PC-9 (cell line): ENCODE data around the gene ANKS4B. TPM values are rescaled to one million over a fixed set of nuclear protein-coding genes. Genes with fewer than 3 reads are reported as not detected.

Experiments used
- Bru-seq: library from RNA; stranded (reverse); fragments of 400-500 nt; gene quantifications from one replicate; lab custom pipeline; 2021; lab: Mats Ljungman, UMichigan
- BruChase-seq, 2 experiments: library from RNA; stranded (reverse); fragments of 400-500 nt; gene quantifications; one replicate each; lab custom pipeline; 2021; lab: Mats Ljungman, UMichigan
- BruUV-seq: library from RNA; stranded (reverse); fragments of 400-500 nt; replicated peaks from 2 replicates; lab custom pipeline; 2021; lab: Mats Ljungman, UMichigan
- CTCF ChIA-PET: fragments of 300-600 bp; sonication (Branson Sonifier 250); formaldehyde crosslinking; loops from one replicate; lab custom pipeline; 2022; ENCODE audit warnings: antibody characterized with exemption; lab: Charles Lee
- POLR2A ChIA-PET: fragments of 300-600 bp; sonication (Branson Sonifier 250); formaldehyde crosslinking; loops from one replicate; lab custom pipeline; 2022; ENCODE audit warnings: antibody characterized with exemption; ENCODE audit not compliant: unreplicated experiment; lab: Charles Lee
- DNase-seq, 2 experiments: peaks; one replicate each; pipeline versions ENCODE4 v3.0.0 to v3.0.0-alpha.2; 2015 to 2022; ENCODE audit warnings: mixed read lengths in 1 of 2
- H2AFZ ChIP-seq: fragments of 200-600 bp; sonication (generic); 2 replicates; pipeline ENCODE4 v1.8.1; 2017; ENCODE audit warnings: antibody characterized with exemption
- H3F3A ChIP-seq: fragments of 200-600 bp; sonication (generic); 2 replicates; pipeline ENCODE4 v1.8.1; 2017; ENCODE audit warnings: antibody characterized with exemption, mild to moderate bottlenecking, low read depth; ENCODE audit not compliant: insufficient read depth
- H3K27ac ChIP-seq: fragments of 200-600 bp; sonication (generic); 2 replicates; pipeline ENCODE4 v1.6.1; 2016; ENCODE audit warnings: mixed run types
- H3K27me3 ChIP-seq: fragments of 200-600 bp; sonication (generic); 2 replicates; pipeline ENCODE4 v1.6.1; 2016; ENCODE audit warnings: low read depth, mixed run types; ENCODE audit not compliant: insufficient read depth
- H3K36me3 ChIP-seq: fragments of 200-600 bp; sonication (generic); 2 replicates; pipeline ENCODE4 v1.6.1; 2016; ENCODE audit warnings: low read depth, mixed run types
- H3K4me1 ChIP-seq: fragments of 200-600 bp; sonication (generic); replicated peaks from 2 replicates; pipeline ENCODE4 v1.6.1; 2016; ENCODE audit warnings: mixed run types; ENCODE audit not compliant: insufficient read depth
- H3K4me2 ChIP-seq: fragments of 200-600 bp; sonication (generic); 2 replicates; pipeline ENCODE4 v1.6.1; 2017; ENCODE audit warnings: mixed run types
- H3K4me3 ChIP-seq: fragments of 200-600 bp; sonication (generic); 2 replicates; pipeline ENCODE4 v1.6.1; 2016; ENCODE audit warnings: mixed run types
- H3K79me2 ChIP-seq: fragments of 200-600 bp; sonication (generic); 2 replicates; pipeline ENCODE4 v1.6.1; 2017; ENCODE audit warnings: low read depth, mixed run types
- H3K9me2 ChIP-seq: fragments of 200-600 bp; sonication (generic); 2 replicates; pipeline ENCODE4 v1.8.1; 2017; ENCODE audit warnings: mild to moderate bottlenecking; ENCODE audit not compliant: insufficient read depth
- H3K9me3 ChIP-seq: fragments of 200-600 bp; sonication (generic); 2 replicates; pipeline ENCODE4 v1.8.1; 2016; ENCODE audit warnings: low read depth; ENCODE audit not compliant: insufficient read depth
- H4K20me1 ChIP-seq: fragments of 200-600 bp; sonication (generic); 2 replicates; pipeline ENCODE4 v1.8.1; 2017; ENCODE audit not compliant: insufficient read depth
- EZH2 ChIP-seq: fragments of 200-600 bp; sonication (generic); IDR thresholded peaks from 2 replicates; pipeline ENCODE4 v1.8.0; 2017; ENCODE audit warnings: antibody characterized with exemption, low read depth
- intact Hi-C: fragments of 100-400 bp; cut with micrococcal nuclease; formaldehyde crosslinking; loops from one replicate; pipeline ENCODE4 v1.10.0; 2022; ENCODE audit not compliant: unreplicated experiment
- long read RNA-seq: library from polyadenylated mRNA; stranded (forward); transcript quantifications from one replicate; pipeline ENCODE4 v2.0.0, GENCODE V29; 2022
- total RNA-seq: library from RNA; stranded (reverse); gene quantifications from 2 replicates; pipeline ENCODE4 v1.2.3, GENCODE V29; 2021
- TF ChIP-seq, protein P1 (sequence below): fragments of 200-600 bp; sonication (generic); conservative IDR thresholded peaks from 2 replicates; pipeline ENCODE4 v1.6.1; 2017; ENCODE audit warnings: mixed run types, antibody characterized with exemption, mild to moderate bottlenecking, moderate library complexity

Gene ANKS4B, protein sequence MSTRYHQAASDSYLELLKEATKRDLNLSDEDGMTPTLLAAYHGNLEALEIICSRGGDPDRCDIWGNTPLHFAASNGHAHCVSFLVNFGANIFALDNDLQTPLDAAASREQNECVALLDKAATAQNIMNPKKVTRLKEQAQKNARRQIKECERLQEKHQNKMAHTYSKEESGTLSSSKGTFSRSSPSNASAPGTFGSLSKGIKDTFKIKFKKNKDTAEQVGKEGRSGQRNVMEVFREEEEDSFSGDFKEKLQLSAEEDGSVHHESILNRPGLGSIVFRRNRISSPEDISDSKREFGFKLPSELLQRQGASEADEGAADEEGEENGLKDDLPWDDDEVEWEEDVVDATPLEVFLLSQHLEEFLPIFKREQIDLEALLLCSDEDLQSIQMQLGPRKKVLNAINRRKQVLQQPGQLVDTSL
- not detected in 2 replicates for total RNA-seq
- not detected for Bru-seq, nascent RNA
- BruChase-seq, experiment 1, labeled RNA remaining after a 2-hour chase = percentile 6 among the genes with signal in this experiment
- not detected for BruChase-seq, experiment 2, labeled RNA remaining after a 6-hour chase
- long read RNA-seq = 0 reads

DNA sequence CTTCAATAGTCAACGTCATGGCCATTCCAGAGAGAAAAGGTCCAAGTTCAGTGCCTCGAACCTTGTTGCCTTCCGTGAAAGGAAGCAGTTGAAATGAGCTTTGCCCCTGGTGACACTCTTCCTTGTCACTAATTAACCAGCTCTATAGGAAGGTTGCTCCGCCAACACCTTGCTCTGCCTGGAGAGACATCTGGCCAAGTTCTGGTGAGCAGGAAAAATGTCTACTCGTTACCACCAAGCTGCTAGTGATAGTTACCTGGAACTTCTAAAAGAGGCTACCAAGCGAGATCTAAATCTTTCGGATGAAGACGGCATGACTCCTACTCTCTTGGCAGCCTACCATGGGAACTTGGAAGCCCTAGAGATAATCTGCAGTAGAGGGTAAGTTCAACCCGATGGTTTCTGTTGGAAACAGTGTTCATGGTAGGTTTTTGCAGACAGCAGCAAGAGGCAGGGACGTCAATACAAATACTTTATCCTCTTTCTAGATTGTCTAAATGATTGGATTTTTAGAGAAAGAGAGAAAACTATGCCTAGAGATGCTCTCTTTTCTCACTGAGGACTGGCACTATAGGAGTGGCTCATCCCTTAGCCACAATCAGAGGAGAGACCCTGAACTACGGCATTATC is at the start of gene ANKS4B:
Gene ANKS4B (plus strand): TSS at position 179 of the 630 bp plus-strand sequence. CDS start 39 bp downstream, at position 218.
- intact Hi-C loops = no loop called here
- TF ChIP-seq EZH2 = no peak
- TF ChIP-seq, protein P1, sequence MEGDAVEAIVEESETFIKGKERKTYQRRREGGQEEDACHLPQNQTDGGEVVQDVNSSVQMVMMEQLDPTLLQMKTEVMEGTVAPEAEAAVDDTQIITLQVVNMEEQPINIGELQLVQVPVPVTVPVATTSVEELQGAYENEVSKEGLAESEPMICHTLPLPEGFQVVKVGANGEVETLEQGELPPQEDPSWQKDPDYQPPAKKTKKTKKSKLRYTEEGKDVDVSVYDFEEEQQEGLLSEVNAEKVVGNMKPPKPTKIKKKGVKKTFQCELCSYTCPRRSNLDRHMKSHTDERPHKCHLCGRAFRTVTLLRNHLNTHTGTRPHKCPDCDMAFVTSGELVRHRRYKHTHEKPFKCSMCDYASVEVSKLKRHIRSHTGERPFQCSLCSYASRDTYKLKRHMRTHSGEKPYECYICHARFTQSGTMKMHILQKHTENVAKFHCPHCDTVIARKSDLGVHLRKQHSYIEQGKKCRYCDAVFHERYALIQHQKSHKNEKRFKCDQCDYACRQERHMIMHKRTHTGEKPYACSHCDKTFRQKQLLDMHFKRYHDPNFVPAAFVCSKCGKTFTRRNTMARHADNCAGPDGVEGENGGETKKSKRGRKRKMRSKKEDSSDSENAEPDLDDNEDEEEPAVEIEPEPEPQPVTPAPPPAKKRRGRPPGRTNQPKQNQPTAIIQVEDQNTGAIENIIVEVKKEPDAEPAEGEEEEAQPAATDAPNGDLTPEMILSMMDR = no peak
- Histone ChIP-seq H2AFZ (no peak within 1 kb of the TSS), H3K79me2 (no peaks in the 10 kb centered on the region), H3K4me1 (no peaks in the 10 kb centered on the region), H3K27ac (no peak within 1 kb of the TSS), H3K4me2 (no peak within 1 kb of the TSS), H4K20me1 (no peaks in the 10 kb centered on the region; the same call in 1 of the 2 replicates), H3F3A (no peaks in the 10 kb centered on the region), H3K36me3 (no peaks in the 10 kb centered on the region), H3K27me3 (peaks cover 91% of the 10 kb centered on the region), H3K9me2 (no peaks in the 10 kb centered on the region), H3K4me3 (no peak within 1 kb of the TSS), H3K9me3 (no peaks in the 10 kb centered on the region)
- CTCF ChIA-PET = interaction anchor here (1.3 kb wide), 1 partner anchor 67 kb away, joined by 3 read pairs; no protein-coding TSS in a partner anchor
- DNase-seq = no peak
- no TSS peak for BruUV-seq
- POLR2A ChIA-PET = no interaction called here

DNA sequence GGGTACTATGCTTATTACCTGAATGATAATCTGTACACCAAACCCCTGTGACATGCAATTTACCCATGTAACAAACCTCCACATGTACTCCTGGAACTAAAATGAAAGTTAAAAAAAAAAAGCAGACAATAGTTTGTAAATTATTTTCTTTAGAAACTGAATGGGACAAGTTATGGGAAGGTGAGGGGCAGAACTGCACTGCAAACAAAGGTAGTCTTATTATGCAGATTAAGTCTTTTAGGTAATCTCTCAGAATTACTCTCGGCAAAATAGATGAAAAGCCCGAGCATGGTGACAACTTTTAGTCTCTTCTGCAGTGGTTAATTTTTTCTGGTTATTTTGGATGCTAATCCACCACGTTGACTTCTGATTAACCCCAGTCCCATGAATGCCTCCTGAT is 49.5 kb upstream of the ANKS4B start:
- Histone ChIP-seq H3K79me2 (no peaks in the 10 kb centered on the region), H3K4me3 (no peak overlapping the region), H3K4me1 (peaks cover 11% of the 10 kb centered on the region; the same call in 1 of the 2 replicates), H3K27ac (no peak overlapping the region), H3F3A (peaks cover 4% of the 10 kb centered on the region; the same call in 1 of the 2 replicates), H3K9me3 (no peaks in the 10 kb centered on the region), H3K36me3 (peaks cover 20% of the 10 kb centered on the region; the same call in 1 of the 2 replicates), H3K9me2 (no peaks in the 10 kb centered on the region), H2AFZ (no peak overlapping the region), H4K20me1 (no peaks in the 10 kb centered on the region), H3K4me2 (no peak overlapping the region), H3K27me3 (no peaks in the 10 kb centered on the region)
- intact Hi-C loops = loop anchor here (10.0 kb wide), 2 partner anchors 381 to 1011 kb away; no protein-coding TSS in a partner anchor
- ChIA-PET CTCF (no interaction called here), POLR2A (no interaction called here)
- no TSS peak for BruUV-seq
- no peak for DNase-seq
- TF ChIP-seq EZH2 = no peak
- TF ChIP-seq, protein P1 = no peak

DNA sequence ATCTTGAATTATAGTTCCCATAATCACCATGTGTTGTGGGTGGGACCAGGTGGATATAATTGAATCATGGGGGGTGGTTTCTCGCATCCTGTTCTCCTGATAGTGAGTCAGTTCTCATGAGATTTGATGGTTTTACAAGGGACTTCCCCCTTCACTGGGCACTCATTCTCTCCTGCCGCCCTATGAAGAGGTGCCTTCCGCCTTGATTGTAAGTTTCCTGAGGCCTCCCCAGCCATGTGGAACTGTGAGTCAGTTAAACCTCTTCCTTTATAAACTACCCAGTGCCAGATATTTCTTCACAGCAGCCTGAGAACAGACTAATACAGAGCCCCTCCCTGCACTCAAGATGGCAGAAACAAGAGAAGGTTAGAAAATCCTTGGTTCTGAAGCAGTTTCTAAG is 48.7 kb upstream of the ANKS4B start:
- Histone ChIP-seq H3K4me2 (no peak overlapping the region), H3K36me3 (0 out of 2 replicates have a peak, but pooled peaks cover 15% of the 10 kb centered on the region), H3K27me3 (no peaks in the 10 kb centered on the region), H3K27ac (no peak overlapping the region), H4K20me1 (no peaks in the 10 kb centered on the region), H3K9me2 (no peaks in the 10 kb centered on the region), H3K4me1 (peaks cover 11% of the 10 kb centered on the region; the same call in 1 of the 2 replicates), H3F3A (peaks cover 4% of the 10 kb centered on the region; the same call in 1 of the 2 replicates), H3K9me3 (no peaks in the 10 kb centered on the region), H2AFZ (no peak overlapping the region), H3K4me3 (no peak overlapping the region), H3K79me2 (no peaks in the 10 kb centered on the region)
- POLR2A ChIA-PET = no interaction called here
- no peak for TF ChIP-seq EZH2
- TF ChIP-seq, protein P1 = no peak
- no TSS peak for BruUV-seq
- intact Hi-C loops = loop anchor here (10.0 kb wide), 2 partner anchors 380 to 1010 kb away; no protein-coding TSS in a partner anchor
- CTCF ChIA-PET = interaction anchor here (0.6 kb wide), 1 partner anchor 137 kb away, joined by 5 read pairs; no protein-coding TSS in a partner anchor
- DNase-seq = no peak
